Right ventricle myocardium inferior (tissue), 1 donor: ENCODE data around the gene CHSY1. TPM values are rescaled to one million over a fixed set of nuclear protein-coding genes. Genes with fewer than 3 reads are reported as not detected.
A peak's percentile ranks its signal among the peaks of the same experiment; 100 is the strongest.
"Not testable (repeated sequence)": the region's sequence is repeated elsewhere in the genome, so short reads cannot be mapped to it uniquely, and the experiment has no call there.

Source experiments
- ATAC-seq: fragments of 200-7000 bp; cut with Tn5 transposase; one replicate; pipeline ENCODE4 v1.9.1; 2020; ENCODE audit warnings: mild to moderate bottlenecking, moderate library complexity
- DNase-seq: peaks from one replicate; pipeline ENCODE4 v3.0.0; 2021; ENCODE audit errors: missing footprints
- intact Hi-C: fragments of 100-400 bp; cut with DNase I; formaldehyde crosslinking; loops from one replicate; pipeline ENCODE4 v1.11.0; 2022
- total RNA-seq: library from RNA; stranded (reverse); fragmentation: NEBNext Ultra II Directional; extraction: Animal tissue kit (Norgen Biotek cat#: 25700); gene quantifications from one replicate; pipeline ENCODE4 v1.2.1, GENCODE V29; 2021
- donor health status: DM: no; HTN: yes; CAD: no; lungs with severe emphysema.

CHSY1 gene
- total RNA-seq, 1 donor from 2014 or later: 13.3 TPM

- DNase-seq (no peak), ATAC-seq (no peak)
- intact Hi-C loops: no loop called here
Observed at GRCh38 chr15:101225658-101226057, 26.2 kb downstream of the CHSY1 start.

GRCh38 chr15:101221902-101222301 lies 29.9 kb downstream of the CHSY1 start:
- intact Hi-C loops: no loop called here
- DNase-seq: no peak
- ATAC-seq: peak; percentile 53

DNA sequence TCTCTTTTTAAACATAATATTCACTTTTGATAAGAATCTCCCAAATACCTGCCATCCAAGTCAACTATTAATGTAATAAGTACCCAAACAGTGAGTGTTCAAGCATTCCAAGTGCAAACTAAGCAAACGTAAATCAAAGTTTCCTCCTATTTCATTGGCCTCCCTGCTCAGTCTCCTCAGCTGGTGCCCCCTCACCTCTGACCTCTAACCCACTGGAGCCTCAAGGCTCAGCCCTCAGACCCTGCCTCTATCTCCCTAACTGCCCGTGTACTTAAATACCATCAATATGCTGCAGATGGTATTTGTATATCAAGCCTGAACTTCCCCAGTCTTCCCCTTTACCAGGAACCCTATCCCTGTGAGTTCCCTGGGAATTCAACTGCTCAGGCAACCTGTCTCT lies 31.8 kb downstream of the CHSY1 start:
- intact Hi-C loops: no loop called here
- DNase-seq (no peak), ATAC-seq (no peak)

GRCh38 chr15:101219441-101219840 lies 32.4 kb downstream of the CHSY1 start:
- intact Hi-C loops: no loop called here
- no peak for ATAC-seq

DNA sequence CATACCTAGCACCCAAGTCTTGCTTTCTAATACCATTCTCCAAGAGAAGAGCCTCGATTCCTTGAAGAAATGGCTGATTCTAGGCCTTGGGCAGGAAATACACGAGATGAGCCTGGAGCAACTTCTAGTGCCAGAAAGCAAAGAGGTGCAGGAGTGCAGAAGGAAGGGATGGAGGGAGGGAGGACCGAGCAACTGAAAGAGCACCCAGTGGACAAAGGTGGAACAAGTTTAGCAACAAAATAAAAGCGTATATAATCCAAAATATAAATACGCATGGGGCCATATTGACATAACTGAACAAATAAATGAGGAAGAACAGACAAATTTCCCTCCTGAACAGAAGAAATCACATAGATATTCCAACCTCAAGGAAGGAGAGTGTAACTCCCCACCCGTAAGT lies 34.4 kb downstream of the CHSY1 start:
- intact Hi-C loops: no loop called here
- no peak for DNase-seq

More at GRCh38 chr15:101219441-101219840, 32.4 kb downstream of the CHSY1 start:
- no peak for DNase-seq

GRCh38 chr15:101216100-101216499 lies 35.7 kb downstream of the CHSY1 start:
- no peak for DNase-seq
- ATAC-seq: no peak
- intact Hi-C loops: no loop called here

More for the DNA sequence above, 34.4 kb downstream of the CHSY1 start:
- ATAC-seq: no peak

GRCh38 chr15:101215681-101216080 lies 36.2 kb downstream of the CHSY1 start:
- no peak for ATAC-seq
- intact Hi-C loops: no loop called here

DNA sequence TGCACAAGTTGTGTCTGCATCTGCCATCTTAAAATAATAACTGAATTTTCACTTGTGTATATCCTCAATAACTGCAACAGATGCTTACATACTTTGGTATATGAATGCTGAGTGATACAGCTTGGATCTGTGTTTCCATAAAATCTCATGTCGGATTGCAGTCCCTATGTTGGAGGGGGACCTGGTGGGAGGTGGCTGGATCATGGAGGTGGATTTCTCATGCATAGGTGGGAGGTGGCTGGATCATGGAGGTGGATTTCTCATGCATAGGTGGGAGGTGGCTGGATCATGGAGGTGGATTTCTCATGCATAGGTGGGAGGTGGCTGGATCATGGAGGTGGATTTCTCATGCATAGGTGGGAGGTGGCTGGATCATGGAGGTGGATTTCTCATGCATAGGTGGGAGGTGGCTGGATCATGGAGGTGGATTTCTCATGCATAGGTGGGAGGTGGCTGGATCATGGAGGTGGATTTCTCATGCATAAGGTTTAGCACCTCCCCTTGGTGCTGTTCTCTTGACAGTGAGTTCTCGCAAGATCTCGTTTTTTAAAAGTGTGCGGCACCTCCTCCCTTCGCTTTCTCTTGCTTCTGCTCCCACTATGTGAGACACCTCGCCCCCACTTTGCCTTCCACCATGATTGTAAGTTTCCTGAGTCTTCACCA lies 37.3 kb downstream of the CHSY1 start:
- ATAC-seq, DNase-seq, intact Hi-C loops: not testable (repeated sequence)

More at GRCh38 chr15:101215681-101216080, 36.2 kb downstream of the CHSY1 start:
- no peak for DNase-seq

DNA sequence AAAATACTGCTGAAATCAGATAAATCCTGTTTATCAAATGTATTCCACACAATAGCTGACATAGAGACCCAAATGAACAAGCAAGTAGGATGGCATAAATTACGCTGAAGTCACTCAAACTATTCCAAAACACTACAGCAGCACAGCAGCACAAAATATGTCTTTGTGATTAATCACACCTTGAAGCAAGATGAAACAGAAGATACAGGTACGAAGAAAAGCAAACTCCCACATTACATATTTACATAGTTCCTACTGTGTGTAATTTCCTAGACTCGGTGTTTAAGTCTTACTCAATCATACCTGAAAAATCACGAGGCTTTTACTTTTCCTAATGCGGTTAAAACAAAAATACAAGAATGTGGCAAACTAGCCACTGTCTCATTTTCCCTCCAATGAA lies 38.3 kb downstream of the CHSY1 start:
- ATAC-seq: no peak
- no peak for DNase-seq
- intact Hi-C loops: no loop called here

DNA sequence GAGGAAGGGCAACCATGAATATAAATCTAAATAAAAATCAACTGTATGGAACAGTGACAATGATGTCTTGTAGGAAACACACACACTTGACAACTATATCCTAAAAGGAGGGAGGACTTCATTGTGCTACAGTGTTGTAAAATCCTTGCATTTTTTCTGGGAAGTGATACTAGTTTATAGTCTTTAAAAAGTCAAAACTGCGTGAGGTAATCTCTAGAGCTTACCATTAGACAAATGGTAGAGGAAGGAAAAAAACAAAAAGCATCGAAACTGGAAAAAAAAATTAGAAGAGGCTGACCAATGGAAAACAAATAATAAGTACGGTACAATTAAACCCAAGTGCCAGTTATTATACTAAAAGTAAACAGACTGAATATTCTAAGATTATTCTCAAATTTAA lies 38.7 kb downstream of the CHSY1 start:
- no peak for DNase-seq
- no peak for ATAC-seq
- intact Hi-C loops: no loop called here

- DNase-seq (no peak), ATAC-seq (no peak)
- intact Hi-C loops: no loop called here
Observed at GRCh38 chr15:101211897-101212296, 40.0 kb downstream of the CHSY1 start.

- peak; percentile 50 for ATAC-seq
- intact Hi-C loops: no loop called here
- no peak for DNase-seq
Observed at GRCh38 chr15:101210466-101210865, 41.4 kb downstream of the CHSY1 start.

DNA sequence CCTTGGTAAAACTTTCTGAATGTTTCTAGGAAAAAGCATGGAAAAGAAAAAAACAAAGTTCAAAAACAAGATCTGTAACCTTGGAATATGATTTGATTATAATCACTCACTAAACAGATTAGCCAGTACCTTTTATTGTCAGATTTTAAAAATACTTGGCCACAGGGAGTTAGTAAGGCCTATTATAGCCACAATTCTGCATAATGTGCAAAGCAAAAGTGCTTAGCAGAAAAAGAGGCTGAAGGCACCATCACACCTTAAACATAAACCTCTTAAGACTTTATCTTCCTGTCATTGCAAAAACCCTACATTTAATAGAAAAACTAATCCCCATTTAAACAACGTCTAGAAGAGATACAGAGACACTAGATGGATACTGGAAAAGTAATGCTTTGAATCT lies 41.8 kb downstream of the CHSY1 start:
- intact Hi-C loops: no loop called here
- DNase-seq (no peak), ATAC-seq (no peak)

DNA sequence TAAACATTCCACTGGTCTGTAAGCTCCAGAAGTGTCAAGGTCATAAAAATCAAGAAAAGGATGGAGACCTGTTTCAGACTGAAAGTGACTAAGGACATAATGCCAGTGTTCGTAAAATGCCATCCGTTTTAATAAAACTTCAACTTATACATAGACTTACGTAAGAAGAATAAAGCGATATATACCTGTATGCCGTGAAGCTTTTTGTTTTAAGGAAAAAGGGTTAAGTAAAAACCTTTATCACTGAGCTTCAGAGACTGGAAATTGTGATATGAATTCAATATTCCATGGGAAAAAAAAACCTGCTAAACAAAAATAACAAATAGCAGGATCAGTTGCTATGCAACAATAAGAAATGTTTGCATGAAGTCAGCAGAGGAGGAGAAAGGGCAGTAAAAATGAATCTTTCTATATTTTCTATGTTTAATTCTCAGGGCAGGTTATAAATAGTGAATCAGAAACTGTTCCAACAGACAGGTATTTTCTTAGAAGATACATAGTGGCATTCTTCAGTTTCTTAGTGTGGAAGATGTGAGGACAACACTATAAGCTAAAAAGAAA lies 42.5 kb downstream of the CHSY1 start:
- no peak for DNase-seq
- ATAC-seq: no peak
- intact Hi-C loops: no loop called here

DNA sequence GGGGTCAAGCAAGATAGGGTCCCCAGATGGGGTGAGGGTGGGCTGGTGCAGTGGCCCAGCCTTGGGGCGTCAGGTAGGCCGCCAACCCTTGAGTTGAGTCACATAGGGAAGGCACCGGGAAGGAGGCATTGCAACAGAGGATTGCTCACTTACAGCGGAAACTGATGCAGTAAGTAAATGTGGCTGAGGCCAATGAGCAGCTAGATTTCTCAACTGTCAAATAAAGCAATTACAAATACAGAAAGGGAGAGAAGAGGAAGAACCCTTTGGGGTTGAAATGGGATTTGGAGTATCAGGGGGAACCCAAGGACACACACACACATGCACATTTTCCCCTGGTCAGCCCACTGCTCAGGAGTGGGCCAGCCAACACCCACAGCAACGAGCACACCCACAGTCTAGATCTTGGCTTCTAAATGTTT lies 44.0 kb downstream of the CHSY1 start:
- no peak for DNase-seq
- intact Hi-C loops: no loop called here
- ATAC-seq: peak; percentile 27

GRCh38 chr15:101206176-101206591 lies 45.7 kb downstream of the CHSY1 start:
- DNase-seq (no peak), ATAC-seq (no peak)
- intact Hi-C loops: no loop called here

GRCh38 chr15:101204739-101205535 lies 46.9 kb downstream of the CHSY1 start:
- intact Hi-C loops: loop anchor here (5.0 kb wide), 1 partner anchor 37 kb away; no protein-coding TSS in a partner anchor
- DNase-seq (no peak), ATAC-seq (no peak)

- ATAC-seq: no peak
- DNase-seq: no peak
- intact Hi-C loops: loop anchor here (5.0 kb wide), 1 partner anchor 39 kb away; no protein-coding TSS in a partner anchor
Observed at GRCh38 chr15:101203607-101204189, 48.1 kb downstream of the CHSY1 start.

DNA sequence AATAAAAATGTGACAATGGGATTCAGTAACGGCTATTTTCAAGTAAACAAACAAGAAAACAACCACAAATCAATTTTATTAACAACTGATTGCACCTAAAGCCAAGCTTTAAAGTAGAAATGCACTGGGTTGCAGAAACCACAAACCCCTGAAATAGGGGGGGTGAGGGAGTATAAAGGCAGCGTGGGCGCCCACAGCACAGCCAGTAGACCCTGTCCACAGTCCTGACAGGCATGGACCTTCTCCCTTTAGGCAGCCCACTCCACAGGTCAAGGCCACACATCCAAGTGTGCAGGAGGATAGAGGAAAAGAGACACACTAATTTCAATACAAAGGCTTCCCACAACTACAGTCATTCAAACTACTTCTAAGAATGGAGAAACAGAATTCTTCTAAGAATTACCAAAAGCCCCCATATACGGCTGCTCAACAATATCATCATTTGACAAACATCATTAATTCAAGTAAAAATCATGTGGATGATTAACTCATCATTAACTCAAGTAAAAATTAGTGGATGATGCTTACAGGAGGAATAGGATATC lies 48.7 kb downstream of the CHSY1 start:
- intact Hi-C loops: loop anchor here (5.0 kb wide), 1 partner anchor 39 kb away; no protein-coding TSS in a partner anchor
- DNase-seq: no peak
- ATAC-seq: no peak
